WTC11 (cell line): ENCODE data around the gene FAT4. TPM values are rescaled to one million over a fixed set of nuclear protein-coding genes. Genes with fewer than 3 reads are reported as not detected.

Experiments
- ATAC-seq: fragments of 200-7000 bp; cut with Tn5 transposase; 2 replicates; pipeline ENCODE4 v1.10.0; 2021; ENCODE audit warnings: mild to moderate bottlenecking, moderate library complexity
- CTCF ChIA-PET: fragments of 300-600 bp; sonication (Branson Sonifier 250); formaldehyde crosslinking; loops from one replicate; lab custom pipeline; 2021; ENCODE audit warnings: antibody characterized with exemption; lab: Charles Lee
- POLR2A ChIA-PET: fragments of 350-600 bp; sonication (Branson Sonifier 250); formaldehyde crosslinking; loops from one replicate; lab custom pipeline; 2021; ENCODE audit warnings: antibody characterized with exemption; lab: Charles Lee
- DNase-seq: peaks from one replicate; pipeline ENCODE4 v3.0.0; 2021; ENCODE audit warnings: low spot score
- H3K27ac Mint-ChIP-seq: 2 replicates; pipeline ENCODE4 v1.8.0; 2021; ENCODE audit warnings: mixed read lengths
- H3K27me3 Mint-ChIP-seq: 2 replicates; pipeline ENCODE4 v1.8.0; 2021; ENCODE audit warnings: low read depth, mild to moderate bottlenecking, moderate library complexity, mixed read lengths
- H3K36me3 Mint-ChIP-seq: 2 replicates; pipeline ENCODE4 v1.8.0; 2021; ENCODE audit warnings: mixed read lengths
- H3K4me1 Mint-ChIP-seq: 2 replicates; pipeline ENCODE4 v1.8.0; 2022; ENCODE audit warnings: mixed read lengths
- H3K4me3 Mint-ChIP-seq: 2 replicates; pipeline ENCODE4 v1.8.0; 2021; ENCODE audit warnings: mild to moderate bottlenecking, moderate library complexity, mixed read lengths
- H3K9me3 Mint-ChIP-seq: 2 replicates; pipeline ENCODE4 v1.8.0; 2021; ENCODE audit warnings: mixed read lengths
- CBFB ChIP-seq: sonication (generic); formaldehyde crosslinking; IDR thresholded peaks from 2 replicates; pipeline ENCODE4 v1.8.1; 2022; ENCODE audit warnings: mild to moderate bottlenecking, low read depth, missing genetic modification reagents
- KAT7 ChIP-seq: sonication (generic); formaldehyde crosslinking; IDR thresholded peaks from 2 replicates; pipeline ENCODE4 v1.8.1; 2023; ENCODE audit warnings: missing genetic modification reagents, mild to moderate bottlenecking, borderline replicate concordance
- NR1H2 ChIP-seq: sonication (generic); formaldehyde crosslinking; IDR thresholded peaks from 2 replicates; pipeline ENCODE4 v1.9.0; 2021; ENCODE audit warnings: mild to moderate bottlenecking, moderate library complexity, missing genetic modification reagents
- OVOL2 ChIP-seq: fragments of 250-450 bp; sonication (Bioruptor Pico); IDR thresholded peaks from 2 replicates; pipeline ENCODE4 v1.9.0; 2021; ENCODE audit warnings: mild to moderate bottlenecking, borderline replicate concordance
- TEAD4 ChIP-seq: sonication (generic); formaldehyde crosslinking; IDR thresholded peaks from 2 replicates; pipeline ENCODE4 v1.8.0; 2022; ENCODE audit warnings: mild to moderate bottlenecking, missing genetic modification reagents
- ZNF232 ChIP-seq: sonication (generic); formaldehyde crosslinking; IDR thresholded peaks from 2 replicates; pipeline ENCODE4 v1.8.0; 2022; ENCODE audit warnings: mild to moderate bottlenecking, missing genetic modification reagents
- ZNF416 ChIP-seq: fragments of 250-450 bp; sonication (Bioruptor Pico); IDR thresholded peaks from 2 replicates; pipeline ENCODE4 v1.9.0; 2021; ENCODE audit warnings: mild to moderate bottlenecking, inconsistent platforms
- total RNA-seq: library from RNA; stranded (reverse); gene quantifications from 3 replicates; pipeline ENCODE4 v1.2.3, GENCODE V29; 2021
- TF ChIP-seq, protein P1 (sequence below): sonication (generic); formaldehyde crosslinking; IDR thresholded peaks from 2 replicates; pipeline ENCODE4 v1.8.1; 2022; ENCODE audit warnings: mild to moderate bottlenecking, missing genetic modification reagents, moderate library complexity, borderline replicate concordance
- TF ChIP-seq, protein P2 (sequence below): sonication (generic); formaldehyde crosslinking; IDR thresholded peaks from 2 replicates; pipeline ENCODE4 v1.8.0; 2022; ENCODE audit warnings: mild to moderate bottlenecking, missing genetic modification reagents
- TF ChIP-seq, protein P3 (sequence below): sonication (generic); formaldehyde crosslinking; conservative IDR thresholded peaks from 2 replicates; pipeline ENCODE4 v1.8.1; 2022; ENCODE audit warnings: mild to moderate bottlenecking, missing genetic modification reagents
- TF ChIP-seq, protein P4 (sequence below): sonication (generic); formaldehyde crosslinking; IDR thresholded peaks from 2 replicates; pipeline ENCODE4 v1.8.0; 2022; ENCODE audit warnings: mild to moderate bottlenecking, missing genetic modification reagents
- TF ChIP-seq, protein P5 (sequence below): sonication (generic); formaldehyde crosslinking; IDR thresholded peaks from 2 replicates; pipeline ENCODE4 v1.8.0; 2022; ENCODE audit warnings: mild to moderate bottlenecking, missing genetic modification reagents
- TF ChIP-seq, protein P6 (sequence below): fragments of 250-450 bp; sonication (Bioruptor Pico); IDR thresholded peaks from 2 replicates; pipeline ENCODE4 v1.9.0; 2021; ENCODE audit warnings: mild to moderate bottlenecking, borderline replicate concordance
- TF ChIP-seq, protein P7 (sequence below): sonication (generic); formaldehyde crosslinking; conservative IDR thresholded peaks from 2 replicates; pipeline ENCODE4 v1.8.1; 2023; ENCODE audit warnings: mild to moderate bottlenecking, low read depth, missing genetic modification reagents, moderate library complexity

FAT4 gene
- total RNA-seq, 1 experiment from 2014 or later: 10.5 TPM

DNA sequence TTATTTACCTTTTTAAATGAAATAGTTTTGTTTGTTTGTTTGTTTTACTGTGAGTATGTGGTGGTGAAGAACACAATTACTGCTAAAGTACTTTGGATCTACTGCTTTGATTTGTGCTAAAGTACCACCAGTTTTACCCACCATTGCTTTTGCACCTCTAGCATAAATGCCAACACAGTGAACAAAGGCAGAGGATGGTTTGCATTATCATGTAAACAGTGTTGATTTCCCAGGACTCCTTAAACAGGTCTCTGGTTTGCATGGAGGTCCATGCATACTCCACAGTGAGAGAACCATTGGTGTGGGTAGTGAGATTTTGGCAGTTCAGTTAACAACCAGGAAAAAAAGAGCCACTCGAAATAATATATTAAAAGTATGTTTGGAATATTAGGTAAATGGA is 11.0 kb downstream of the FAT4 start:
- no peak overlapping the region for H3K4me3 Mint-ChIP-seq
- no peak for DNase-seq
- no peak for TF ChIP-seq ZNF416 (CRISPR knock-in tag)
- no peak for TF ChIP-seq ZNF232 (CRISPR knock-in tag)
- TF ChIP-seq, protein P1, sequence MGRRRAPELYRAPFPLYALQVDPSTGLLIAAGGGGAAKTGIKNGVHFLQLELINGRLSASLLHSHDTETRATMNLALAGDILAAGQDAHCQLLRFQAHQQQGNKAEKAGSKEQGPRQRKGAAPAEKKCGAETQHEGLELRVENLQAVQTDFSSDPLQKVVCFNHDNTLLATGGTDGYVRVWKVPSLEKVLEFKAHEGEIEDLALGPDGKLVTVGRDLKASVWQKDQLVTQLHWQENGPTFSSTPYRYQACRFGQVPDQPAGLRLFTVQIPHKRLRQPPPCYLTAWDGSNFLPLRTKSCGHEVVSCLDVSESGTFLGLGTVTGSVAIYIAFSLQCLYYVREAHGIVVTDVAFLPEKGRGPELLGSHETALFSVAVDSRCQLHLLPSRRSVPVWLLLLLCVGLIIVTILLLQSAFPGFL: no peak
- TF ChIP-seq, protein P2, sequence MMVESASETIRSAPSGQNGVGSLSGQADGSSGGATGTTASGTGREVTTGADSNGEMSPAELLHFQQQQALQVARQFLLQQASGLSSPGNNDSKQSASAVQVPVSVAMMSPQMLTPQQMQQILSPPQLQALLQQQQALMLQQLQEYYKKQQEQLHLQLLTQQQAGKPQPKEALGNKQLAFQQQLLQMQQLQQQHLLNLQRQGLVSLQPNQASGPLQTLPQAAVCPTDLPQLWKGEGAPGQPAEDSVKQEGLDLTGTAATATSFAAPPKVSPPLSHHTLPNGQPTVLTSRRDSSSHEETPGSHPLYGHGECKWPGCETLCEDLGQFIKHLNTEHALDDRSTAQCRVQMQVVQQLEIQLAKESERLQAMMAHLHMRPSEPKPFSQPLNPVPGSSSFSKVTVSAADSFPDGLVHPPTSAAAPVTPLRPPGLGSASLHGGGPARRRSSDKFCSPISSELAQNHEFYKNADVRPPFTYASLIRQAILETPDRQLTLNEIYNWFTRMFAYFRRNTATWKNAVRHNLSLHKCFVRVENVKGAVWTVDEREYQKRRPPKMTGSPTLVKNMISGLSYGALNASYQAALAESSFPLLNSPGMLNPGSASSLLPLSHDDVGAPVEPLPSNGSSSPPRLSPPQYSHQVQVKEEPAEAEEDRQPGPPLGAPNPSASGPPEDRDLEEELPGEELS (CRISPR knock-in tag): peak; percentile 85; the same call in 1 of the 2 replicates
- no peak for TF ChIP-seq TEAD4 (CRISPR knock-in tag)
- TF ChIP-seq, protein P3, sequence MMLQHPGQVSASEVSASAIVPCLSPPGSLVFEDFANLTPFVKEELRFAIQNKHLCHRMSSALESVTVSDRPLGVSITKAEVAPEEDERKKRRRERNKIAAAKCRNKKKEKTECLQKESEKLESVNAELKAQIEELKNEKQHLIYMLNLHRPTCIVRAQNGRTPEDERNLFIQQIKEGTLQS (CRISPR knock-in tag): no peak
- ATAC-seq: peak; percentile 87
- no peaks in the 10 kb centered on the region; the same call in 1 of the 2 replicates for H3K27me3 Mint-ChIP-seq
- peaks cover 41% of the 10 kb centered on the region for H3K4me1 Mint-ChIP-seq
- peaks cover 6% of the 10 kb centered on the region for H3K36me3 Mint-ChIP-seq
- peaks cover 3% of the 10 kb centered on the region; the same call in 1 of the 2 replicates for H3K9me3 Mint-ChIP-seq
- ChIA-PET POLR2A (no interaction called here), CTCF (no interaction called here)
- H3K27ac Mint-ChIP-seq: no peak overlapping the region

DNA sequence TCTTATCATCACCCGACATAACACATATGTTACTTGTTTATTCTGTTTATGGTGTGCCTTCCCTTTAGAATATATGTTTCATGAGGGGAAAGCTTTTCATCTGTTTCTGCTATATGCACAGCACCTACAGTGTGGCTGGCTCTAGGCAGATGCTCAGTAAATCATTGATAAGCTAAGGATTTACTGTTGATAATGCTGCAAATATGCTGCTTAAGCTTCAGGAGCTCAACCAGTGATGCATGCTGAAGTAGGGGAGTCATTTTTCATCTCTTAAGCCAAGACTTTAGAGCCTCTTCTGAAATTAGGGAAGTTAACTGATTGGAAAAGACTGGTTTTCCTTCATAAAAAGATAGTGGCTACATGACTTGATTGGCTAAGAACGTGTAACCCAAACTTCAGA is 16.4 kb downstream of the FAT4 start:
- H3K4me1 Mint-ChIP-seq: peaks cover 15% of the 10 kb centered on the region
- ChIA-PET CTCF (interaction anchor here (0.8 kb wide), 1 partner anchor 14 kb away, joined by 3 read pairs; no protein-coding TSS in a partner anchor), POLR2A (no interaction called here)
- DNase-seq: no peak
- no peaks in the 10 kb centered on the region for H3K9me3 Mint-ChIP-seq
- H3K36me3 Mint-ChIP-seq: no peaks in the 10 kb centered on the region
- TF ChIP-seq, protein P4, sequence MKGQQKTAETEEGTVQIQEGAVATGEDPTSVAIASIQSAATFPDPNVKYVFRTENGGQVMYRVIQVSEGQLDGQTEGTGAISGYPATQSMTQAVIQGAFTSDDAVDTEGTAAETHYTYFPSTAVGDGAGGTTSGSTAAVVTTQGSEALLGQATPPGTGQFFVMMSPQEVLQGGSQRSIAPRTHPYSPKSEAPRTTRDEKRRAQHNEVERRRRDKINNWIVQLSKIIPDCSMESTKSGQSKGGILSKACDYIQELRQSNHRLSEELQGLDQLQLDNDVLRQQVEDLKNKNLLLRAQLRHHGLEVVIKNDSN (CRISPR knock-in tag): no peak
- TF ChIP-seq CBFB (no peak), NR1H2 (CRISPR knock-in tag) (no peak), KAT7 (CRISPR knock-in tag) (no peak), OVOL2 (CRISPR knock-in tag) (no peak)
- TF ChIP-seq, protein P5, sequence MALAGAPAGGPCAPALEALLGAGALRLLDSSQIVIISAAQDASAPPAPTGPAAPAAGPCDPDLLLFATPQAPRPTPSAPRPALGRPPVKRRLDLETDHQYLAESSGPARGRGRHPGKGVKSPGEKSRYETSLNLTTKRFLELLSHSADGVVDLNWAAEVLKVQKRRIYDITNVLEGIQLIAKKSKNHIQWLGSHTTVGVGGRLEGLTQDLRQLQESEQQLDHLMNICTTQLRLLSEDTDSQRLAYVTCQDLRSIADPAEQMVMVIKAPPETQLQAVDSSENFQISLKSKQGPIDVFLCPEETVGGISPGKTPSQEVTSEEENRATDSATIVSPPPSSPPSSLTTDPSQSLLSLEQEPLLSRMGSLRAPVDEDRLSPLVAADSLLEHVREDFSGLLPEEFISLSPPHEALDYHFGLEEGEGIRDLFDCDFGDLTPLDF (CRISPR knock-in tag): no peak
- TF ChIP-seq, protein P6, sequence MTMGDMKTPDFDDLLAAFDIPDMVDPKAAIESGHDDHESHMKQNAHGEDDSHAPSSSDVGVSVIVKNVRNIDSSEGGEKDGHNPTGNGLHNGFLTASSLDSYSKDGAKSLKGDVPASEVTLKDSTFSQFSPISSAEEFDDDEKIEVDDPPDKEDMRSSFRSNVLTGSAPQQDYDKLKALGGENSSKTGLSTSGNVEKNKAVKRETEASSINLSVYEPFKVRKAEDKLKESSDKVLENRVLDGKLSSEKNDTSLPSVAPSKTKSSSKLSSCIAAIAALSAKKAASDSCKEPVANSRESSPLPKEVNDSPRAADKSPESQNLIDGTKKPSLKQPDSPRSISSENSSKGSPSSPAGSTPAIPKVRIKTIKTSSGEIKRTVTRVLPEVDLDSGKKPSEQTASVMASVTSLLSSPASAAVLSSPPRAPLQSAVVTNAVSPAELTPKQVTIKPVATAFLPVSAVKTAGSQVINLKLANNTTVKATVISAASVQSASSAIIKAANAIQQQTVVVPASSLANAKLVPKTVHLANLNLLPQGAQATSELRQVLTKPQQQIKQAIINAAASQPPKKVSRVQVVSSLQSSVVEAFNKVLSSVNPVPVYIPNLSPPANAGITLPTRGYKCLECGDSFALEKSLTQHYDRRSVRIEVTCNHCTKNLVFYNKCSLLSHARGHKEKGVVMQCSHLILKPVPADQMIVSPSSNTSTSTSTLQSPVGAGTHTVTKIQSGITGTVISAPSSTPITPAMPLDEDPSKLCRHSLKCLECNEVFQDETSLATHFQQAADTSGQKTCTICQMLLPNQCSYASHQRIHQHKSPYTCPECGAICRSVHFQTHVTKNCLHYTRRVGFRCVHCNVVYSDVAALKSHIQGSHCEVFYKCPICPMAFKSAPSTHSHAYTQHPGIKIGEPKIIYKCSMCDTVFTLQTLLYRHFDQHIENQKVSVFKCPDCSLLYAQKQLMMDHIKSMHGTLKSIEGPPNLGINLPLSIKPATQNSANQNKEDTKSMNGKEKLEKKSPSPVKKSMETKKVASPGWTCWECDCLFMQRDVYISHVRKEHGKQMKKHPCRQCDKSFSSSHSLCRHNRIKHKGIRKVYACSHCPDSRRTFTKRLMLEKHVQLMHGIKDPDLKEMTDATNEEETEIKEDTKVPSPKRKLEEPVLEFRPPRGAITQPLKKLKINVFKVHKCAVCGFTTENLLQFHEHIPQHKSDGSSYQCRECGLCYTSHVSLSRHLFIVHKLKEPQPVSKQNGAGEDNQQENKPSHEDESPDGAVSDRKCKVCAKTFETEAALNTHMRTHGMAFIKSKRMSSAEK (CRISPR knock-in tag): no peak
- TF ChIP-seq, protein P7, sequence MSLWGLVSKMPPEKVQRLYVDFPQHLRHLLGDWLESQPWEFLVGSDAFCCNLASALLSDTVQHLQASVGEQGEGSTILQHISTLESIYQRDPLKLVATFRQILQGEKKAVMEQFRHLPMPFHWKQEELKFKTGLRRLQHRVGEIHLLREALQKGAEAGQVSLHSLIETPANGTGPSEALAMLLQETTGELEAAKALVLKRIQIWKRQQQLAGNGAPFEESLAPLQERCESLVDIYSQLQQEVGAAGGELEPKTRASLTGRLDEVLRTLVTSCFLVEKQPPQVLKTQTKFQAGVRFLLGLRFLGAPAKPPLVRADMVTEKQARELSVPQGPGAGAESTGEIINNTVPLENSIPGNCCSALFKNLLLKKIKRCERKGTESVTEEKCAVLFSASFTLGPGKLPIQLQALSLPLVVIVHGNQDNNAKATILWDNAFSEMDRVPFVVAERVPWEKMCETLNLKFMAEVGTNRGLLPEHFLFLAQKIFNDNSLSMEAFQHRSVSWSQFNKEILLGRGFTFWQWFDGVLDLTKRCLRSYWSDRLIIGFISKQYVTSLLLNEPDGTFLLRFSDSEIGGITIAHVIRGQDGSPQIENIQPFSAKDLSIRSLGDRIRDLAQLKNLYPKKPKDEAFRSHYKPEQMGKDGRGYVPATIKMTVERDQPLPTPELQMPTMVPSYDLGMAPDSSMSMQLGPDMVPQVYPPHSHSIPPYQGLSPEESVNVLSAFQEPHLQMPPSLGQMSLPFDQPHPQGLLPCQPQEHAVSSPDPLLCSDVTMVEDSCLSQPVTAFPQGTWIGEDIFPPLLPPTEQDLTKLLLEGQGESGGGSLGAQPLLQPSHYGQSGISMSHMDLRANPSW: no peak
- H3K4me3 Mint-ChIP-seq: no peak overlapping the region
- no peaks in the 10 kb centered on the region for H3K27me3 Mint-ChIP-seq
- ATAC-seq: no peak
- H3K27ac Mint-ChIP-seq: no peak overlapping the region
